ENCODE data around the gene GRIA3.

GRIA3 gene

GRCh38 chrX:123475068-123475724, 291.1 kb downstream of the GRIA3 start:
- Histone ChIP-seq H3K36me3 (ENCODE audit: control insufficient read depth, low read depth, low read length) (no peaks in the 10 kb centered on the region), H3K27me3 (ENCODE audit: control insufficient read depth, insufficient read depth, low read length) (no peaks in the 10 kb centered on the region), H3K9ac (ENCODE audit: low read length) (no peak overlapping the region), H3K4me1 (ENCODE audit: control insufficient read depth, low read depth, low read length) (no peaks in the 10 kb centered on the region), H3K9me3 (ENCODE audit: control insufficient read depth, low read depth, low read length) (peaks cover 21% of the 10 kb centered on the region), H3K4me3 (ENCODE audit: low read length) (no peak overlapping the region), H3K27ac (ENCODE audit: low read length) (no peak overlapping the region)

DNA sequence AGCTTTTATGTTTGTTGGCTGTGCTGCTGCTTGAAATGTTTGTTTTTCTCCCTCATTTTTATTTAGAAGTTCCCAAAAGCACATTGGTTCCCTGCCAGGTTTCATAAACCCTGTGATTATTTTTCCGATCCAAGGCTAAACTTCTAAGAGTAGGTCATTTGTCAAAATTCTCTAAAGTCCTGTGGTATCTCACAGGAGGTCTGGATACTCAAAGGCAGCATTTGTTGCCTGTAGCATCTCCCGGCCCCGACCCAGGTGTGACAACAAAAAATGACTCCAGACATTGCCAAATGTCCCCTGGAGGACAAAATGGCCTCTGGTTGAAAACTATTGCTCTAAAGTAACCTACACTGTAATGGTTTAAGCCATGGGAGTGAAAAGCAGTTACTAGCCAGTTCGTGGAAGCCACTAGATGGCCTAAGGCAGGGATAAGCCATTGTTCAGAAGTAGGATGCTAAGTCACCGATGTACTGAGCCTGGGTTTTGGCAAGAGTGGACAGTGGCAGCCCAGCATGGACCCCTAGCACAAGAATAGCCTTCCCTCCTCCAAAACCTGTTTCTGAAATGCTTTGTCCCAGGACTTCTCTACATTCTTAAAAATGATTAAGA, 292.6 kb downstream of the GRIA3 start:
- Histone ChIP-seq H3K4me1 (ENCODE audit: control insufficient read depth, low read depth, low read length) (no peaks in the 10 kb centered on the region), H3K36me3 (ENCODE audit: control insufficient read depth, low read depth, low read length) (no peaks in the 10 kb centered on the region), H3K9ac (ENCODE audit: low read length) (no peak overlapping the region), H3K4me3 (ENCODE audit: low read length) (no peak overlapping the region), H3K9me3 (ENCODE audit: control insufficient read depth, low read depth, low read length) (peaks cover 17% of the 10 kb centered on the region), H3K27ac (ENCODE audit: low read length) (no peak overlapping the region), H3K27me3 (ENCODE audit: control insufficient read depth, insufficient read depth, low read length) (no peaks in the 10 kb centered on the region)

DNA sequence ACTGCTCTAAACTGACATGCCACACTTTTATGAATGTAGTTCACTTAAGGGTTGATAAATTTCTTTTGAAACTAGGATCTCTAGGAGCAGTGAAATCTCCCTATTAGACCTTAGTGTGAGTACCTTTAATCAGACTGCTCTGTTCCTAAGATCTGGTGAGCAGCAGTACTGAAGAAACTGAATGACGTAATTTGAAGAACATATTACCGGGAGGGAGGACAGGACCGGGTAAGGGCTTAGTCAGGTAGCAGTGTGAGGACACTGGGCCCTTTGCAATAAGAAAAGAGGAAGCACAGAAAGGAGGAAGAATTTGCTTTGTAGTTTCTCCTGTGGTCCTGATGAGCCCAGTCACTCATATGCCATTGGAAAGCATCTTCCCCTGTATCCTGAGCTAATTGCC, 293.6 kb downstream of the GRIA3 start:
- Histone ChIP-seq H3K9me3 (ENCODE audit: control insufficient read depth, low read depth, low read length) (peaks cover 17% of the 10 kb centered on the region), H3K4me3 (ENCODE audit: low read length) (no peak overlapping the region), H3K4me1 (ENCODE audit: control insufficient read depth, low read depth, low read length) (no peaks in the 10 kb centered on the region), H3K9ac (ENCODE audit: low read length) (no peak overlapping the region), H3K27me3 (ENCODE audit: control insufficient read depth, insufficient read depth, low read length) (no peaks in the 10 kb centered on the region), H3K27ac (ENCODE audit: low read length) (no peak overlapping the region), H3K36me3 (ENCODE audit: control insufficient read depth, low read depth, low read length) (no peaks in the 10 kb centered on the region)

GRCh38 chrX:123481913-123482851, 298.1 kb downstream of the GRIA3 start:
- Histone ChIP-seq H3K9me3 (ENCODE audit: control insufficient read depth, low read depth, low read length) (peaks cover 5% of the 10 kb centered on the region), H3K4me1 (ENCODE audit: control insufficient read depth, low read depth, low read length) (no peaks in the 10 kb centered on the region), H3K27ac (ENCODE audit: low read length) (no peak overlapping the region), H3K4me3 (ENCODE audit: low read length) (no peak overlapping the region), H3K27me3 (ENCODE audit: control insufficient read depth, insufficient read depth, low read length) (no peaks in the 10 kb centered on the region), H3K9ac (ENCODE audit: low read length) (no peak overlapping the region), H3K36me3 (ENCODE audit: control insufficient read depth, low read depth, low read length) (no peaks in the 10 kb centered on the region)

- Histone ChIP-seq H3K27me3 (ENCODE audit: control insufficient read depth, insufficient read depth, low read length) (no peaks in the 10 kb centered on the region), H3K4me3 (ENCODE audit: low read length) (no peak overlapping the region), H3K9ac (ENCODE audit: low read length) (no peak overlapping the region), H3K27ac (ENCODE audit: low read length) (no peak overlapping the region), H3K4me1 (ENCODE audit: control insufficient read depth, low read depth, low read length) (no peaks in the 10 kb centered on the region), H3K9me3 (ENCODE audit: control insufficient read depth, low read depth, low read length) (peaks cover 5% of the 10 kb centered on the region), H3K36me3 (ENCODE audit: control insufficient read depth, low read depth, low read length) (no peaks in the 10 kb centered on the region)
Observed at GRCh38 chrX:123486297-123486696, 302.2 kb downstream of the GRIA3 start.

GRCh38 chrX:123487236-123487635, 303.2 kb downstream of the GRIA3 start:
- Histone ChIP-seq H3K9ac (ENCODE audit: low read length) (no peak overlapping the region), H3K9me3 (ENCODE audit: control insufficient read depth, low read depth, low read length) (peaks cover 5% of the 10 kb centered on the region), H3K36me3 (ENCODE audit: control insufficient read depth, low read depth, low read length) (no peaks in the 10 kb centered on the region), H3K27me3 (ENCODE audit: control insufficient read depth, insufficient read depth, low read length) (no peaks in the 10 kb centered on the region), H3K4me1 (ENCODE audit: control insufficient read depth, low read depth, low read length) (no peaks in the 10 kb centered on the region), H3K27ac (ENCODE audit: low read length) (no peak overlapping the region), H3K4me3 (ENCODE audit: low read length) (no peak overlapping the region)

DNA sequence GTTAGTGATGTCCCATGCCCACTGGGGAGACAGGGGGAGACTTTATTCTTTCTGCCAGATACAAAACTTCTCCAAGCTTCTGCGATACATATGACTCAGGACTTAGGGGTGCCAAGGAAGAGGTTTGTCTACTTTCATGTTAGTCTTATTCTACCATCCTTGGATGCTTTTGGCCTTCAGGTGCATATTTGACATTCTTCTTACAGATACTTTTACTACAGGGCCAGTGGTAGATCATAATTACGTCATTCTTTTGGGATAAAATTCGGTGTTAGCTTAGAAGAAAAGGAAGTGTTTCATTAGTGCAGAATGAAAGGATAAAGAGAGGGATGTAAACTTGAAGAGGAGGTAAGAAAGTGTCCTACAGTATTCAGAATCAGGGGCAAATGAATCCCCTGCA, 303.6 kb downstream of the GRIA3 start:
- H3K36me3 ChIP-seq (ENCODE audit: control insufficient read depth, low read depth, low read length) = no peaks in the 10 kb centered on the region
- no peaks in the 10 kb centered on the region for H3K27me3 ChIP-seq (ENCODE audit: control insufficient read depth, insufficient read depth, low read length)

GRCh38 chrX:123489011-123489410, 304.9 kb downstream of the GRIA3 start:
- no peaks in the 10 kb centered on the region for H3K36me3 ChIP-seq (ENCODE audit: control insufficient read depth, low read depth, low read length)
- no peak overlapping the region for H3K4me3 ChIP-seq (ENCODE audit: low read length)
- no peak overlapping the region for H3K9ac ChIP-seq (ENCODE audit: low read length)
- no peaks in the 10 kb centered on the region for H3K27me3 ChIP-seq (ENCODE audit: control insufficient read depth, insufficient read depth, low read length)
- H3K4me1 ChIP-seq (ENCODE audit: control insufficient read depth, low read depth, low read length) = no peaks in the 10 kb centered on the region
- H3K27ac ChIP-seq (ENCODE audit: low read length) = no peak overlapping the region
- H3K9me3 ChIP-seq (ENCODE audit: control insufficient read depth, low read depth, low read length) = peaks cover 5% of the 10 kb centered on the region

More for the DNA sequence above, 303.6 kb downstream of the GRIA3 start:
- Histone ChIP-seq H3K4me1 (ENCODE audit: control insufficient read depth, low read depth, low read length) (no peaks in the 10 kb centered on the region), H3K4me3 (ENCODE audit: low read length) (no peak overlapping the region), H3K9me3 (ENCODE audit: control insufficient read depth, low read depth, low read length) (peaks cover 5% of the 10 kb centered on the region), H3K9ac (ENCODE audit: low read length) (no peak overlapping the region), H3K27ac (ENCODE audit: low read length) (no peak overlapping the region)

DNA sequence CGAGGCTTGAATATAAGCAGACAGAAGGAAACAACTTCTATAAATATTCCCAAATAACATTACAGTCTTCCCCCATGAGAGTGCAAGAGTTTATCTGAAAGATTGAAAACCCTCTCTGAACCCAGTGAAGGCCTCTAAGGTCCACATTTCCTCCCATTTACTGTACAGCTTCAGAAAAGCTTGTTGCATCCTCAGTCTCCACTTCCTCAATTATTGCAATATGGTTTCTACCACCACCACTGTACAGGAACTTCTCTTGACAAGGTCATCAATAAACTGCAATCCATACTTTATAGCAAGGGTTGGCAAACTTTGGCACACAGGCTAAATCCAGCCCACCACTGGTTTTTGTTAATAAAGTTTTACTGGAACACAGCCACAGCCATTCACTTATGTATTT, 309.8 kb downstream of the GRIA3 start:
- no peak overlapping the region for H3K27ac ChIP-seq (ENCODE audit: low read length)
- no peaks in the 10 kb centered on the region for H3K27me3 ChIP-seq (ENCODE audit: control insufficient read depth, insufficient read depth, low read length)
- H3K4me3 ChIP-seq (ENCODE audit: low read length) = no peak overlapping the region
- H3K4me1 ChIP-seq (ENCODE audit: control insufficient read depth, low read depth, low read length) = no peaks in the 10 kb centered on the region
- no peaks in the 10 kb centered on the region for H3K36me3 ChIP-seq (ENCODE audit: control insufficient read depth, low read depth, low read length)
- no peak overlapping the region for H3K9ac ChIP-seq (ENCODE audit: low read length)
- peaks cover 5% of the 10 kb centered on the region for H3K9me3 ChIP-seq (ENCODE audit: control insufficient read depth, low read depth, low read length)

- H3K4me1 ChIP-seq (ENCODE audit: control insufficient read depth, low read depth, low read length) = no peaks in the 10 kb centered on the region
- no peak overlapping the region for H3K27ac ChIP-seq (ENCODE audit: low read length)
- no peaks in the 10 kb centered on the region for H3K36me3 ChIP-seq (ENCODE audit: control insufficient read depth, low read depth, low read length)
- H3K9ac ChIP-seq (ENCODE audit: low read length) = no peak overlapping the region
- no peaks in the 10 kb centered on the region for H3K27me3 ChIP-seq (ENCODE audit: control insufficient read depth, insufficient read depth, low read length)
- peaks cover 18% of the 10 kb centered on the region for H3K9me3 ChIP-seq (ENCODE audit: control insufficient read depth, low read depth, low read length)
- no peak overlapping the region for H3K4me3 ChIP-seq (ENCODE audit: low read length)
Observed at GRCh38 chrX:123499787-123500186, 315.7 kb downstream of the GRIA3 start.

GRCh38 chrX:123504047-123504446, 320.0 kb downstream of the GRIA3 start:
- Histone ChIP-seq H3K9me3 (ENCODE audit: control insufficient read depth, low read depth, low read length) (peaks cover 17% of the 10 kb centered on the region), H3K27me3 (ENCODE audit: control insufficient read depth, insufficient read depth, low read length) (no peaks in the 10 kb centered on the region), H3K4me1 (ENCODE audit: control insufficient read depth, low read depth, low read length) (no peaks in the 10 kb centered on the region)

More at GRCh38 chrX:123504047-123504446, 320.0 kb downstream of the GRIA3 start:
- Histone ChIP-seq H3K27ac (ENCODE audit: low read length) (no peak overlapping the region), H3K4me3 (ENCODE audit: low read length) (no peak overlapping the region), H3K36me3 (ENCODE audit: control insufficient read depth, low read depth, low read length) (no peaks in the 10 kb centered on the region), H3K9ac (ENCODE audit: low read length) (no peak overlapping the region)
